GM19238 (cell line): ENCODE data around the gene SETBP1.

ENCODE experiments used
- DNase-seq: peaks from one replicate; pipeline ENCODE4 v3.0.0; 2011; ENCODE audit warnings: low spot score; ENCODE audit not compliant: insufficient read length

SETBP1 gene

DNA sequence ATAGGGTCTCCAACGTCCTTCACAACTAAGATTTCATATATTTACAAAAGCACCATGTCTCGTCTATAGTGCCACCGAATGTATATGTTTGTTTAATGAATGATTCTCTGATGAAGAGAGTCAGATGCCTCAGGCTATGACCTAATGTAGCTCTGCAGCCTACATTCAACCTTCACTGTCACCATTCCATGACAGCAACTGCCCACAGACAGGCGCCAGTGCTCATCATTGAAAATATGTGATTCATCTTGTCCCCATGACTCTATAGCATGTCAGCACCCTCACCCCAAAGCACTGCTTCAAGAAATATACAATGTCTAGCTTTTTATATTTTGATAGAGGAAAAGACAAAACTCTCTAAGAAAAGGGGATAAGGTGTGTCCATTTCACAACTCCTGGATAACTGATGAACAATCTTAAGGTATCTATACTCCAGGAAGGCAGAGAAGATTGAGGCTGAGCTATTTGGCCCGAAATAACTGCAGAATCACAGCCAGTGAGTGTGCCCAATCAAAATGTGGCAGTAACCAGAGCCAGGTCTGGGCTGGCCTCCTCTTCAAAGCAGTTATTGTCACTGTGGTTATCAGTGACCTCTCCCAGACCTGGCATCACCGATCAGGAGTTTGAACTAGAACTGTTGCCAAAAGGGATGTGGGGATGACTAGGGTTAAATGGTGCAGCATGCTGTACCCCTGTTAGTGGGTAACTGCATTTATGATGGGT is 246.6 kb downstream of the SETBP1 start:
- DNase-seq: no peak

DNA sequence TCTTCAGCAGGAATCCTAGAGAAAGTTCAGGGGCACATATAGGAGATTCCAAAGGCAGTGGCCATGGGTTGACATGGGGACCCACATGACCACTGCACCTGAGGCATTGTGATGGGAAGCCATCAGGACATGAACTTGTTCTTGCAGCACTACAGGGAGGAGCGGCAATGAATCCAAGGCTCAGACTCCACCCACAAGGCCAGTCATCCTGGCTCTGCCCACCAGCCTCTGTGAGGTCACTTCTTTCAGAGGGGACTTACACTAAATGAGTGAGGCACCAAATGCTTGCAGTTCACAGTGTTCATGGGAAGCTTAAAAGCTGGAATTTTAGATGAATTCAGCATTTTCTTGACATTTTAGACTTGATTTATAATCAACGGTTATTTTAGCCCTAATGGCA is 254.2 kb downstream of the SETBP1 start:
- DNase-seq: no peak

DNA sequence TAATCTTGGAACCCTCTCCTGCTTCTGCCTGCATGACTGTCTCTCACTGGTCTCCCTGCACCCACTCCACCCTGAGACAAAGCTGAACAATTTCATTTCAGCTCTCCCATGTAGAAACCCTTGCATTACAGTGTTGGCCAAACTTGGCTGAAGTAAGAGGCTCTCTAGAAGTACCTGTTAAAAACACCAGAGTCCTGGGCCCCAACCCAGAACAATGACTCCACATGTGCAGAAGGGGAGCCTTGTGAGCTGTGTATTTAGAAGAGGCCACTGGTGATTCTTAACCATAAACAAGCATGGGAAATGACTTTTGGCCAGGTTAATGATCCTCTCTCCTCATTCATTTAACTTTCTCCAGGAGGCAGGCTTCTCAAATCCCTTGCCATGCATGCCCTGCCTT is 254.8 kb downstream of the SETBP1 start:
- no peak for DNase-seq

DNA sequence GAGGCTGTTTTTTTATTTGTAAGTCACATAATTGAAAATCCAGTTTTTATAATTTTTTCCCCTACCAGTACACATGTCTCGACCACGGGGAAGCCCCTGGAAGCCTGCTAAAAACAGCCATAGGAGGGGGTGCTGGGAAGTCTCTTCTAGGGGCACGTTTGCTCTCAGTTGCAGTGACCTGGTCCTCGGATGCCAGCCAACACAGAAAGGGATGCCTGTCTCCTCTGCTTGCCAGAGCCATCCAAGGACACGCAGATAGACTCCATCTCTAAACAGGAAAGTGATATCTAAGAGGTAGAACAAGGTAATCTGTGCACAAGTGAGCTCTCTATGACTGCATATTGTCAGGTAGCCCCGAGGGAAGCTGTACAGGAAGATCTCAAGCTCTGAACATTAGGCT is 255.8 kb downstream of the SETBP1 start:
- no peak for DNase-seq

DNA sequence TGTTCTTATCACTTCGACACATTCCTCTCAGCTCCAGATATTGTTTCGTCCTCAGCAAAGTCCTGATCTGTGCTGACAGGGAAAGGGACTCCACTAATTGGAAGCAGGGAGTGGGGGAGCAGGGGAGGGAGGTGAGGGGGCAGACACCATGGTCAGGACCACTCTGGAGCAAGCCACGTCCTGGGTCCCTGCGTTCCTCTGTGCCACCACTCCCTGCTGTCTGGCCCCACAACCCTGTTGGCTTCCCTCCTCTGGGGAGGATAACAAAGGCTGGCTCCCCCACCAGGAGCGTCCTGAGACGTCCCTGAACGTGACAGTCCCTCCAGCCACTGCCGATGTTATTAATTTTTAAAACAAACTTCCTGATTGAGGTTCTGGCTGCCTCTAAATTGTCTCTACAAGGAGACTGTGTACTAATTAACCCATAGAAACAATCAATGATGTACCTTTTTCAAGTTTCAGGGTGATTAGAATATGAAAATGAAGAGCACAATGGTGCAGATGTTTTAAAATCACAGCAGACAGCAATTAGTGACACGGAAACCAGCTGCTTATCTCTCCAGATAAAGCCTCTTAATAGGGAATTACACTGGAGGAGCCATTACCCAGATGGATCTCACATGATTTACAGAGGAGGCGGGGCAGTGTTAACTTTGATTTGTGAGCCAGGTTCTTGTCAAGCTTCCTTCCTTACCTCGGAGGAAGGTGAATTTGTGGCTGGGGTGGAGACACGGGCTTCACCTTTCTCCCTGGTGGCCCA is 257.5 kb downstream of the SETBP1 start:
- DNase-seq: no peak

DNA sequence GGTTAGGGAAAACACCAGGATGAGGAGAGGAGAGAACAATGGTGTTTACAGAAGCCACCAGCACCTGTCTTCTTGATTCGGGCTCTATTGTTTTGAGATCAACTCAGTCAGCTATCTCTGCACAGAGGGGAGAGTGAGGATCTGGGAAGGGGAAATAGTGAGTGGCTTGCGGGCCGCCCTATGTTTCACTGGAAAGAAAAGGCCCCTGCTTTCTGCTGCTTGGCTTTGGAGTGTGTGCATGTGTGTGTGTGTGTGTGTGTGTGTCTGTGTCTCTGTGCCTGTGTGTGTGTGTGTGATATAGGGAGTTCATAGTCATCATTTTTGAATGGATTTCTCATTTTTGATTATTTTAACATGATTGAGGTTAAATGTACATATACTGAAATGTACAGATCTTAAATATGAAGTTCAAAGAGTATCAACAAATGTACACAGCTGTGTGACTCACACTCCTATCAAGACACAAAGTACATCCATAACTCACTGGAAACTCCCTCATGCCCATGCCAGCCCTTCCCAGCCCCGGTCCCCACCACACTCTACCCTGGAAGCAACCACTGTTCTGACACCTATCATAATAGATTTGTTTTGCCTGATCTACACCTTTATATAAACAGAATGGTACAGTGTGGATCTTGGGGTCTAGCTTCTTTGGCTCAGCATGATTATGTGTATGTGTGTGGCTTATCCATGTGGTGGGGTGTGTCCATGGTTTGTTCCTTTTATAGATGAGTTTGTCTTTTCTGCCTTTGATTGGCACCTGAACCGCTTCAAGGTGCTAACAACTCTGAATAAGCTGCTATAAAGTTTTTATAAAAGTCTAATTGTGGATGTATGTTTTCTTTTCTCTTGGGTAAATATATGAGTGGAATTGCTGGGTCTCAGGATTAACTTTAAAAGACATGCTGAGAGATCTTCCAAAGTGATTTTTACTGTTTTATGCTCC is 258.3 kb downstream of the SETBP1 start:
- DNase-seq: no peak

DNA sequence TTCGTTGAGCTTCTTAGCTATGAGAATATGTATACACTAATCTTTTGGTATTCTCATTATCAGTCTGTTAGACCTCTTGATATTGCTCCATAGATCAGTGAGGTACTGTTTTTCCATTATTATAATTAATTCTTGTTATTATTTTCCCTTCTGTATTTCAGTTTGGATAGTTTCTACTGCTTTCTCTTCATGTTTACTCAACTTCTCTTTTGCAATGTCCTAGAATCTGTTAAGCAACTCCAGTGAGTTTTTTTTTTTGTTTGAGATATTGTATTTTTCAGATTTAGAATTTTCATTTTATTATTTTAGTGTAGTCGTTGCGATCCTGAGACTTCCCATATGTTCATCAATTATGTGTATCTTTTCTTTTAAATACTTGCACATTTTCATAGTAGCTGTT is 260.8 kb downstream of the SETBP1 start:
- DNase-seq: no peak

DNA sequence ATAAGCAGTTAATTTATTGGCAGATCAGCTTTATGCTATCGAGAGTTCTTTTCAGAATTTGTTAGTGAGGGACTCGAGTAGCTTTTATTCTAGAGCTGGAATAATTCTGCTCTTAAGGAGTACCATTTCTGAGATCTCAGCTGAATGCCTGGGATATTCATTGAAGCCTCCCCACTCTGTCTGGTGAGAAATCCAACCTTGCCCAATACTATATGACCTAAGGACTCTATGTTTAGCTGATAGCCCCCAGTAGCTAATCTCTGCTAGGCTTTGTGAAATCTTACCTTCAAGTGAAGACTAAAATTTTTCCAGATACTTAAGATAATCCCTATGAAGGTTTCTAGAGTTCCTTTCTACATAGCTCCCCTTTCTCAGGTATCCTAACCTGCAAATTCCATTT is 261.4 kb downstream of the SETBP1 start:
- no peak for DNase-seq

DNA sequence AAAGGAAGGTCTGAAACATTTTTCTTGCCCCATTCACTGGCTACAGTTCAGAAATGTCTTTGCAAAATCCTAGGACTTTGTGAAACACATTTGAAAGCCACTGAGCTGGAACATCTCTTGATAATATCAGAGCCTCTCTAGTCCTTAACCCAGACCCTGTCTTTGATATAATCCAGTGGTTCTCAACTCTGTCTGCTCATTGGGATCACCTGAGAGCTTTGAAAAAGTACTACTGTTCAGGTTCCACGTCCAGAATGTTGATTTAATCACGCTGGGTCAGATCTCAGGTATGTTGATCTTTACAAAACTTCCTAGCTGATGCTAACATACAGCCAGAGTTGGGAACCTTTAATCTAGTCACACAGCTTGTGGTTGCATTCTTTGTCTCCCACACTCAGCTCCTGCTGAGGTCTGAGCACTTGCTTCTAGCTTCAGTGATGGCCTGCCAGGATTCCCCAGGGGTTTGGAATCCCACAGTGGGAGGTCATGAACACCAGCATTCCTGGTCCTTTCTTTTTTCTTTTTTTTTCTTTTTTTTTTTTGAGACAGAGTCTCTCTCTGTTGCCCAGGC is 262.7 kb downstream of the SETBP1 start:
- no peak for DNase-seq

DNA sequence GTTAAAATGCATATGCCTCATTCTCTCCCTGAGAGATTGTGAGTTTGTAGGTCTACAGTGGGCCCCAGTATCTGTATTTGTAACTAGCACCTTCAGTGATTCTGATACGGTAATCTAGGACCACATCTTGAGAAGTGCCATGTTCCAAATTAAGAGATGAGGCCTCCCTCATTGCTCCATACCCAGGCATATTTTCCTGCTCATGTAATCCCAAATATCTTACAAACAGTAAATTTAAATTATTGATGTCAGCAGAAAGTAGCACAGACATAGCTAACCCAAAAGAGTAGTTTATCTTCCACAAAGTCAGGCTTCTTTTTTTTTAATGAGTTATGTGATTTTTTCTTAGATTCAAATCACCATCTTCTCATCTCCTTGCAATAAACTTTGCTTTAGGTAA is 263.8 kb downstream of the SETBP1 start:
- DNase-seq: no peak

DNA sequence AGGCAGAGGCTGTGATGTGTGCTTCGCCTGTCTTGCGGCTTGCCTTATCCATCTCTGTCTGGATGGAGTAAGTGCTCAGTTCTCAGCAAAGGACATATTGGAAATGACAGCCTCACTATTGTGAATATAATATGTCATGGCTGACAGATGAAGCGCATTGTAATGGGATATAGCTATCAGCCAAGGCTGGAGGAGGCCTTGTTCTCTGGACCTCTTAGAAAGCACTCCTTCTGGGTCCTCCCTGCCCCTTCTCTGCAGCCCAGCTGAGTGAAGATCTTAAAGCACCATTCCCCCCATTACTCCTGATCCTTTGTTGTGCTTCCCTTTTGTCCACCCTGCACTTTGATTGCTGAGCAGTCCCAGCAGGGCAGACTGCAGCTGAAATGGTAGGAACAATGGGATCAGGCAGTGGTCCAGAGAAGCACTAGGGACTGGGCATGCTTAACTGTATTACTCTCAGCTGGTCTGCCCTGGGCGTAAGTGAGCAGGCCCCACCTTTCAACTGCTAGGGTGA is 265.3 kb downstream of the SETBP1 start:
- no peak for DNase-seq

DNA sequence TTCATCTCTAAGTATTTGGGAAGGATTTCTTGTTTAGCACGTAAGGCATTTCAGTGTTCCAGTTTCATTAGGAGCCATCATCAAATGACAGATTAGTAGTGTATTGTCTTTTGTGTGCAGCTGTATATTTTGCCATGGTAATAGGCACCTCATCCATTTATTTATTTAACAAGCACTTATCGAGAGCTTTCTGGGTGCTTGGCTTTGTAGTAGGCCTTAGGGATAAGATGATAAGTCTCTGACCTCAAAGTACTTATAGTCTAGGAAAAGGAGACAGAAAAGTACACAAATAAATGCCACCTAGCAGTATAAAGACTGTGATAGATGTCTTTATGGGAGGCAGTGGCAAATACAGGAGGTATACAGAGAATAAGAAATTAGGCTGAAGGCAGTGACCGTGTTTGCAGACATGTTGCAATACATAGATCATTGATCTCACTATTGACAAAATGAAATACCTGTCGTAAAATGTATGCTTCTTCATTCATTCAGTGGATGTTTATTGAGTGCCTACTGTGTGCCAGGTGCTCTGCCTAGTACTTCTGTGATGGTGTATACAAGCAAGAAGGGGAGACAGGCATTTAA is 265.9 kb downstream of the SETBP1 start:
- DNase-seq: no peak

DNA sequence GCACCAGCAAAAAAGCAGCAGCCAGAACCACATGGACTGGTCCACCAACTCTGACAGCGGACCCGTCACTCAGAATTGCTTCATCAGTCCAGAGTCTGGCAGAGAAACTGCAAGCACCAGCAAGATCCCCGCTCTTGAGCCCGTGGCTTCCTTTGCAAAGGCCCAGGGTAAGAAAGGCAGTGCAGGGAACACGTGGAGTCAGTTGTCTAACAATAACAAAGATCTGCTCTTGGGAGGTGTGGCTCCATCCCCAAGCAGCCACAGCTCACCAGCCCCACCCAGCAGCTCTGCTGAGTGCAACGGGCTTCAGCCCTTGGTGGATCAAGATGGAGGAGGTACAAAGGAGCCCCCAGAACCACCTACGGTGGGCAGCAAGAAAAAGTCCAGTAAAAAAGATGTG is 269.3 kb downstream of the SETBP1 start:
- no peak for DNase-seq

DNA sequence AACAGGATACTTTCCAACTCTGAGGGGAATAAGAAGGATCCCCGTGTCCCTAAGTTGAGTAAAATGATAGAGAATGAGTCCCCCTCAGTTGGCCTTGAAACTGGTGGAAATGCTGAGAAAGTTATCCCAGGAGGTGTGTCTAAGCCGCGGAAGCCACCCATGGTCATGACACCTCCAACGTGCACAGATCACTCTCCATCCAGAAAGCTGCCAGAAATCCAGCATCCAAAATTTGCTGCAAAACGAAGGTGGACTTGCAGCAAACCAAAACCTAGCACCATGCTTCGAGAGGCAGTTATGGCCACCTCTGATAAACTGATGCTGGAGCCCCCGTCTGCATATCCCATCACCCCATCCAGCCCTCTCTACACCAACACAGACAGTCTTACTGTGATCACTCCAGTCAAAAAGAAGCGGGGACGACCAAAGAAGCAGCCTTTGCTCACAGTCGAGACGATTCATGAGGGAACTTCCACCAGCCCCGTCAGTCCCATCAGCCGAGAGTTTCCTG is 270.1 kb downstream of the SETBP1 start:
- no peak for DNase-seq

DNA sequence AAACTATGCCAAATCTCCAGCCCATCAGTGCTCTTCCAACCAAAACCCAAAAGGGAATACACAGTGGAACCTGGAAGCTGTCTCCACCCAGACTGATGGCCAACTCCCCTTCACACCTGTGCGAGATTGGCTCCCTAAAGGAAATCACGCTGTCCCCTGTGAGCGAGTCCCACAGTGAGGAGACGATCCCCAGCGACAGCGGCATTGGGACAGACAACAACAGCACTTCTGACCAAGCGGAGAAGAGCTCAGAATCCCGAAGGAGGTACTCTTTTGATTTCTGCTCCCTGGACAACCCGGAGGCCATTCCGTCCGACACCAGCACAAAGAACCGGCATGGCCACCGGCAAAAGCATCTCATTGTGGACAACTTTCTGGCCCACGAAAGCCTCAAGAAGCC is 271.1 kb downstream of the SETBP1 start:
- DNase-seq: no peak

DNA sequence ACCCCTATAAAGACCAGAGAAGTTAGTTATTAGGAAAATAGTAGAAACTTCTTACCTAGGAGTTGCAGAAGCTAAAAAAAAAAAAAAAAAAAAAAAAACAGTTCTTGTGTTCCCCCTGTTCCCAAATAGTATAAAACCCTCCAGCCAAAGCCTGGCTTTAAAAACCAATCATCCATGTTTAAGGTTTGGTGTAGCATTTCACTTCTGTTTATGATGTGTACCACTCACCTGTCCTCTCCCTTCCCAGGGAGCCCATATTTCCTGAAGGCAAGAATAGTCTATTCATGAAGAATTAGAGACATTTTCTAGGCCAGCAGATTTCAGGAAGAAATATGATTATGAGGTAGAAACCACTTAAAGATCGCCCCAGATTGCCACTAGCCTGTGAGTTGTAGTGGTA is 273.6 kb downstream of the SETBP1 start:
- no peak for DNase-seq

DNA sequence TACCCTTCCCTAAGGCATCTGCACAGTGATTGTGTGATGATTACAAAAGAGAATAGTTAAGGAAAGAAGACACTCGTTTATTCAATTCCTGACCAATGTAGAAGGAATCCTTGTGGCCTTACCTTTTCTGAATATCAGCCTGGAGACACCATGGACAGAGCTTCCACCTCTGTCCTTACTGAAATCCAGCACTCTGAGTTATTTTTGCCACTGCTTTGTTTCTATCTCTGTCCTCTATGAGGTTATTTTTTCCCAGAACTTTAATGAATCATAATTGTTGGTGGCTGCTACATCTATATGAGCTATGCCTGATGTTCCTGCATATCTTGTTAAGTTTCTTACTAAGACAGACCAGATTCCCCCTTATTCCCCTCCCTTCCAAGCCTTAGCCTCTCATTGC is 275.1 kb downstream of the SETBP1 start:
- DNase-seq: no peak

DNA sequence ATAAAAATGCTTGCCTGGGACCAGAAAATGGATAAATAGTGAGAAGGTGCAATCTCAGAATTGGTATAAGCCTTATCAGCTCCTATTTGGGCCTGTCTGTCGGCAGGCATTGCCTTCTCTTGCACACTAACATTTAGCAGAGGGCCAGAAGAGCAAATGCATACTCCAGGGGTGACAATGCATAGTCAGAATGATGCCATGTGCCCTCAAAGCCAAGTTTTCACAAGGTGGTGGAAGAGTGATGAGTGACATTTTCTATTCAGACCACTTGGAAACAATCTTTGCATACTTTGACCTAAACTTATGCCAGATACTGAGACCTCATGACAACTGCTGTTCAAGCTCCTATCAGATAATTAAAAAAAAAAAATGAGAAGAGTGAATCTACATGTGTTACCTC is 276.3 kb downstream of the SETBP1 start:
- no peak for DNase-seq

DNA sequence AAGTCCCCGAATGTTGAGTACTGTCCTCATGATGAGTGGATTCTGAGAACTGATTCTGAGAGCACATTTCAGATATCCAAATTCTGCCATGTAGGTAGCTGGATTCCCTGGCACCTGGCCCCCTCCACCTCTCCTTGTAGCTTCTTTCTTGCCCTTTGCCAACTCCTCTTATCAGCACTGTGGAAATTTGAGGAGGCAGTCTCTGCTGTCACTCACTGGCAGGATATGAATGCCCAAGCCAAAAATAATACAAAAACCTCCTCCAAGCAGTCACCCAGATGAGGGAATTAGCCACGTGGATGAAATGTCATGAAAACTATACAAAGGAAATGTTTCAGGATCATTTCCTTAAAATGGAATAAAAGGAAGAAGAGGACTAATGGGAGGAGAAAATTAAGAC is 276.8 kb downstream of the SETBP1 start:
- DNase-seq: no peak

DNA sequence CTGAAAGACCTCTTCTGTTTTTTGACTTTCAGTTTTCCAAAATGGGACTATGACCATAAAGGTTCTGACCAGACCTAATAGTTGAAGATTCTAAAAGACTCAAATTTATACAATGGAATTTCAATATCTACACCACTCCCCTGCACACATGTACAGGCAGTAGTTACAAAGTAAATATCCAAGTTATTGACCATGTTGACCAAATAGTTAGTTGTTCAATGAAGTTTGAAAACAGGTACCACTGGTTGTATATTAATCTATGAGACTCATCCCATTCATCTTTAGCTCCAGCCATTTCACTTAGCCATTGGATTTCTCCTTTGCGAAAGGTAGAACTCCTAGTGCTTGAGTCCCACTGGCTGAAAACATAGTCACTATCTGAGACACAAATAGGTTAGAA is 277.4 kb downstream of the SETBP1 start:
- DNase-seq: no peak

DNA sequence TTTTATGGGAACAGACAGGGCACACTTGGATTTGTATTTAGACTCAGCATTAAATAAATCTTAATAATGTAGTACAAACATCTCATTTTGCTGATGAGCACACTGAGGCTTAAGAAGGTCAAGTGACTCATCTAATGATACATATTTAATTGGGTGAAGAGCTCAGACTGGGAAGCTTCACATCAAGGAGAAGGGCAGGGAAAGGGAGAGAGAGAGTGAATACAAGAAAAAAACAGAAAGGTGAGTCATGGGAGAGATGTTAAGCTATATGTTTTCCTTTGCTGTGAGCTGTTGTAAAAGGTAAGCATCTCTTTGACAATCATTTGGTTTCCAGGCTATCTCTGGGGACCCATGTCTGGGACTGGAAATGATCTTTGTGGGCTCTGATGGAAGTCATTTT is 277.8 kb downstream of the SETBP1 start:
- no peak for DNase-seq
